Right ventricle myocardium superior (tissue), 1 donor: ENCODE measurements around the gene TUSC2. TPM values are rescaled to one million over a fixed set of nuclear protein-coding genes. Genes with fewer than 3 reads are reported as not detected.

Experiments used
- ATAC-seq: fragments of 200-7000 bp; cut with Tn5 transposase; one replicate; pipeline ENCODE4 v1.9.1; 2020; ENCODE audit warnings: mild to moderate bottlenecking; ENCODE audit not compliant: poor library complexity
- DNase-seq: peaks from one replicate; pipeline ENCODE4 v3.0.0-alpha.2; 2020
- intact Hi-C: fragments of 100-400 bp; cut with DNase I; formaldehyde crosslinking; loops from one replicate; pipeline ENCODE4 v1.11.2; 2022
- total RNA-seq: library from RNA; stranded (reverse); fragmentation: NEBNext Ultra II Directional; extraction: Animal tissue kit (Norgen Biotek cat#: 25700); gene quantifications from one replicate; pipeline ENCODE4 v1.2.1, GENCODE V29; 2021
- donor health status: DM: no; HTN: yes; CAD: no; lungs with severe emphysema.

Gene TUSC2
- total RNA-seq, 1 donor from 2014 or later: 28.2 TPM

GRCh38 chr3:50356553-50356952 lies 28.5 kb upstream of the TUSC2 start:
- ATAC-seq: peak; percentile 9

DNA sequence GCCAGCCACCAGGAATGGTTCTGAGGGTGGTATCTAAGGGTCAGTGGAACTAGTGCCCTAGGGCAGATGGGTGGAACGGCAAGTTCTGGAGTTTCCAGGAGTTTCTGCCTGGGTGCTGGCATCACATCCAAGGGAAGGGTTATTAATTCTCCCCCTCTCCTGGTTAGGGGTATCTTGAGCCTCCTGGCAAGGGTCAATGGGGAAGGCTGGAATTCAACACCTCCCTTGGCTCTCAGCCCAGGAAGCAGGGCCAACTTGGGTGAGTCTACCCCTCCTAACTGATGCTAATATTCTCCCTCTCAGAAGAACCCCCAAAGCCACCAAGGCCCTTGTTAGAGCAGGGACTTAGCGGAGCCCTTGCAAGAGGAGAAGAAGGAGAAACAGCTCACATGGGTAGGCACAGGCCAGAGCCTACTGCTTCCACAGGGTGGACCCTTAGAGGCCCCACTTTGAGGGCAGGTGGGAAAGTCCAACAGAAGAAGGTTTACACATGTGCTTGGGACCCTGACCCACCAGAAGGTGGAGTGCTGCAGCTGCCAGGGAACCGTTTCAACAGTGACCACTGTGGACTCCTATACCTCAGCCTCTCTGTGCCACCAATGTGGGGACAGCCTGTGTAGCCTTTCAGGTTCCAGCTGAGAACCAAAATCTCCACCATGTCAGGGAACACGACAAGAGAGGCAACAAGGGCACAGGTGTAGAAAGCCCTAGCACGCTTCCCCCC lies 28.0 kb upstream of the TUSC2 start:
- ATAC-seq (no peak), DNase-seq (no peak)
- intact Hi-C loops: no loop called here

More at GRCh38 chr3:50356553-50356952, 28.5 kb upstream of the TUSC2 start:
- peak; percentile 59 for DNase-seq
- intact Hi-C loops: no loop called here

DNA sequence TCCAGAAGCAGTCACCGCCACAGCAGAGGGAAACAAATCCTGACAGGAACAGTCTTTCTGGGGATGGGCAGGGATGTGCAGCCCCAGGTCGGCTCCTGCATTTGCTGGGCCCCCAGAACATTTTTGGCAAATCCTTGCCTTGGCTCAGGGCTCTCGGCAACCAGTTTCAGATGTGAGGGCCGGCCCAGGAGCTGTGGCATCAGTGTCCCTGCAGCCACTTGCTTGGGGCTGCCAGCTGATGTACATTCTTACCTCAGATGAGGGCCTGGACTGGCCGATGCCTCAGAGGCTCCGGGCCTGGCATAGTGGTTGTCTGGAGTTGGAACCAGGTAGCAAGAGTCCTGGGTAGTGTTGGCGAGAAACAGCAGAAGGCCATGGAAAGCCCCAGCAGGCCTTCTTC lies 26.8 kb upstream of the TUSC2 start:
- no peak for ATAC-seq
- intact Hi-C loops: no loop called here
- DNase-seq: no peak

DNA sequence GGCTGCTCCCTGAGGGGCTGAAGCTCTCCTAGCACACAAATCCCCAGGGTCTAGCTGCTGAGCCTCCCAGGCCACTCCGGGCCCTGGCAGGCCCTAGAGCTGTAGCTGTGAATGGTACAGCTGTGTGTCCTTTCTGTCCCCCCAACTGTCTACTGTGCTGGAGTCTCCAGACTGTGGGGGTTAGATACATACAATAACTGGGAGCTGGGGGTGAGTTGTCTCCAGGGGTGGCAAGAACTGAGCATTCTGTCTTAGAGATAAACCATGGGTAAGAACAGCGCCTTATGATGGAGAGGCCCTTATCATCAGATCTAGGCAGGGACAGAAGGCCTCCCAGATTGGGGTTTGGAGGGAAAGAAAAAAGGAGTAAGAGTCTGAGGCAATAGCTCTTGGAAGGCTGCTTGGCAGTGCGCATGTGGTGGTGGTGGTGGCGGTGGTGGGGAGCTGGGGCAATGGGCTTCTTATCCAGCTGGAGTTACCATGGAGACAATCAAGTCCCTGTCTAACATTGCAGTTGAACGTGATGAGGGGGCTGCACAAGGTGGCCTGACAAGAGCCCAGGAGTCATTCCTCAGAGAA lies 26.3 kb upstream of the TUSC2 start:
- intact Hi-C loops: no loop called here
- no peak for DNase-seq
- ATAC-seq: no peak

GRCh38 chr3:50353245-50354004 lies 25.4 kb upstream of the TUSC2 start:
- intact Hi-C loops: no loop called here
- no peak for DNase-seq
- ATAC-seq: no peak

- ATAC-seq: no peak
- DNase-seq: no peak
- intact Hi-C loops: no loop called here
These were observed 24.8 kb upstream of the TUSC2 start for GRCh38 chr3:50352781-50353180.

GRCh38 chr3:50351323-50351697 lies 23.3 kb upstream of the TUSC2 start:
- DNase-seq (no peak), ATAC-seq (no peak)
- intact Hi-C loops: no loop called here

DNA sequence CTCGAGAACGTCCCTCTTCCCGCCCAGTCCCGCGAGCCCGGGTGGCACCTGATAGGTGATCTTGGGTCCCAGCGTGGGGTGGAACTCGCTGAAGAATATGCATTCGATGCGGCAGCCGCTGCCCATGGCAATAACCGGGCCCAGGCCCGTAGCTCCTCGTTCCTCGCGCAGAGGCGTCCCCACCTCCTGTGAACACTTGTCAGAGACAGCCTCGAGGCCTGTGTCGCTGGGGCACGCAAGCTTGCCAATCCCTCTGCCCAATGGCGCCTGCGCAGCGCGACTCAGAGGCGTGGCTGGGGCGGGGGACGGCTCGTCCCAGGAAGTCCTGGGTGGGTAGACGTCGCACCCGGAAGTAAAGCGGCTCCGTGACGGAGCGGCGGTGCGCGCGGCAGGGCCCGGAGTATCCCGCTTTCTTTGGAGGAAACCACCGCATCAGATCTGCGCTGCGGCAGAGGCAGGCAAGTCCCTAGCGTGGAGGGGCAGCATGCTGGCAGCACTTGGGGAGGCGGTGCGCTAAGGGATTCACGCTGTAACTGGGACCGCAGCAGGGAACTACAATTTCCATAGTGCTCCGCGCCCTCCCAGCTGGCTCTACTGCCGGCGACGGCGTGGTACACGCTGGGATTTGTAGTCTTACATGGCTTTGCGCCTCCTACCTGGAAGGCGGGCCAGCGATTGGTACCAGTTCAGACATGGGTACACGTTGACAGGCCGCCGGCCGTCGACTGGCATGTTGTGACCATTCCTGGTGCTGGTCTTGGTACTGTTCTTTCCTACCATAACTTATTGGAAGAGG lies 22.7 kb upstream of the TUSC2 start, which contains the start of the genes CYB561D2 and NPRL2:
TSS of gene CYB561D2 (plus strand) at position 336 of the 796 bp plus-strand sequence. CDS start 572 bp downstream, outside the sequence.
TSS of gene NPRL2 (minus strand) at position 249 of the 796 bp plus-strand sequence. CDS start at position 126, 123 bp downstream.
- peak; percentile 97 for ATAC-seq
- intact Hi-C loops: no loop called here
- peak; percentile 98 for DNase-seq

- intact Hi-C loops: no loop called here
- no peak for DNase-seq
- ATAC-seq: no peak
These were observed 22.1 kb upstream of the TUSC2 start for GRCh38 chr3:50350213-50350526.

GRCh38 chr3:50347187-50347813 lies 19.3 kb upstream of the TUSC2 start:
- ATAC-seq: no peak
- intact Hi-C loops: loop anchor here (5.0 kb wide), 1 partner anchor 195 kb away; no protein-coding TSS in a partner anchor
- peak; percentile 77 for DNase-seq

DNA sequence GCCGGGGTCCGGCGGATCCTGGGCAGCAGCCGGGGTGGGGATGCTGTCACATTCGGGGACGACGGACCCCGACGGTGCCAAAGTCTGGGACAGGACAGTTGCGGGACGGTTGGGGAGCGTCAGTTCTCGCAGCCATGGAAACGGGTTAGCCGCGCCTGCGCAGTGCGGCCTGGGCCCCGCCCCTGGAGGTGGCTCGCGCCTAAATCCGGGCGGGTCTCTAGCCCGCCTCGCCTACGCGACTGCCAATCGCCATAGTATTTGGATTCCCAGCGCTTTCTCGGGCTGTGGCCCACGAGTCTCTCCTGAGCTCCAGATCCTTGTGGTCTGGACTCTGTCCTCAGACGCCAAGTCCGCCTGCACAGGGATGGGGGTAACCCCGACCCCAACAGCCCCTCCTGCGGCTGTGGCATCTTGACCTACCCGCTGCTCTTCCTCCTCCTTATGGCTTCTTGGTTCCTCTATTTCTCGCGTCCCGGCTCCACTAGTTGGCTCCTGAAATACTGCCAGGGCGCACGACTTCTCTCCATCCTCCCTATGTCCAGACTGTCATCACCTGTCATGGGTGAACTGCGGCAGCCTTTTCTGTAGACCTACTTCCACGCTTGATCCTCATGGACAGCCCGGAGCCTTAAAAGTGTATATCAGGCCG lies 17.7 kb upstream of the TUSC2 start, which contains the start of gene ZMYND10:
TSS of gene ZMYND10 (minus strand) at position 147 of the 649 bp plus-strand sequence. CDS start 153 bp downstream, outside the sequence.
- DNase-seq: peak; percentile 89
- intact Hi-C loops: loop anchor here (5.0 kb wide), 1 partner anchor 197 kb away; no protein-coding TSS in a partner anchor
- peak; percentile 44 for ATAC-seq

DNA sequence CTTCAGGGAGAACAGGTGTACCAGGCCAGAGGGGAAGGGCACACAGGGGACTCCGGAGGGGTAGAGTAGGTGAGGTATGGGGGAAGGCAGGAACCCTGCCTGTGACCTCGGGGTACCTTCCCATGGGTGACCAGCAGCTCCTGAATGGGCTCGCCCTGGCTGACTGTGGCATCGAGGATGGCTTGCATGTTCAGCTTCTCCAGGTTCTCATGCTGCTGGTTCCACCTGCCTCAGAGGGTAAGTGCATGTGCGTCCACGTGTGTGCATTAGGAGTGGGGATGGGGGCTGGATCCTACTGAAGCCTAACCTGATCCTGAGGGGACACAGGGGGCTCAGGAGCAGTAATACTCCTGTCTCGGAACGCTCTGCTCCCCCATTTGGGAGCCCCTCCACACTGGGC lies 17.0 kb upstream of the TUSC2 start:
- intact Hi-C loops: loop anchor here (5.0 kb wide), 1 partner anchor 197 kb away; no protein-coding TSS in a partner anchor
- no peak for ATAC-seq
- DNase-seq: no peak

- intact Hi-C loops: no loop called here
- DNase-seq: no peak
- no peak for ATAC-seq
These were observed 15.0 kb upstream of the TUSC2 start for GRCh38 chr3:50342813-50343633.

GRCh38 chr3:50341996-50342650 lies 14.1 kb upstream of the TUSC2 start:
- no peak for ATAC-seq
- intact Hi-C loops: no loop called here
- DNase-seq: no peak

DNA sequence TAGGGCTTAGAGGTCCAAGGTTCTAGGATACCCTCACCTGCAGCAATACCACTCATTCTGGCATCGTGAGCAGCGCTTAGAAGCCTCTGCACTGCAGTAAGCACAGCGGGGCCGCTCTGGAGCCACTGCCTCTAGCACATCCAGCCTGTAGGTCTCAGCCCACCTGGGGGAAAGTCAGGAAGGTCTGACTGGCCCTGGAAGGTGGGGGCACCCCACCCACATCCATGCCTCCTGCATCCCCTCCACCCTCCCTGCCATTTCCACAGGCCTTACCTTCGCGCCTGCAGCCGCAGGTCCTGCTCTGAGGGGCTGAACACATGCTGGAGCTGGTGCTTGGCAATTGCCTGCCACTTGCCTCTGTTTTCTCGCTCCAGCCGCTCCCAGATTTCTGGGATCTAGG lies 13.5 kb upstream of the TUSC2 start:
- no peak for ATAC-seq
- intact Hi-C loops: no loop called here
- DNase-seq: peak; percentile 46
